Mucosa of descending colon (tissue), 3 donors: ENCODE measurements around the gene LMF1. TPM values are rescaled to one million over a fixed set of nuclear protein-coding genes. Genes with fewer than 3 reads are reported as not detected.

Experiments used
- ATAC-seq: fragments of 200-7000 bp; cut with Tn5 transposase; one replicate; pipeline ENCODE4 v1.9.1; 2020; ENCODE audit warnings: mild to moderate bottlenecking, moderate library complexity
- DNase-seq, 3 donors: peaks; one replicate each; pipeline ENCODE4 v3.0.0-alpha.2; 2020
- H3K36me3 ChIP-seq: fragments of 200-600 bp; one replicate; pipeline ENCODE4 v1.8.0; 2021; ENCODE audit warnings: low read depth, mild to moderate bottlenecking
- H3K4me1 ChIP-seq: fragments of 200-600 bp; one replicate; pipeline ENCODE4 v1.8.0; 2021; ENCODE audit warnings: low read depth, mild to moderate bottlenecking
- H3K4me3 ChIP-seq: fragments of 200-600 bp; one replicate; pipeline ENCODE4 v1.8.0; 2021; ENCODE audit warnings: mild to moderate bottlenecking
- H3K9me3 ChIP-seq: fragments of 200-600 bp; one replicate; pipeline ENCODE4 v1.8.0; 2021; ENCODE audit warnings: mild to moderate bottlenecking
- intact Hi-C, 2 donors: fragments of 100-400 bp; cut with DNase I in 1 of 2; cut with micrococcal nuclease in 1 of 2; formaldehyde crosslinking; loops; one replicate each; pipeline versions ENCODE4 v1.11.0 to v1.11.1; 2022; cut with DNase I, micrococcal nuclease
- total RNA-seq, 3 donors: library from RNA; stranded (reverse); fragmentation: NEBNext Ultra II Directional in 2 of 3; extraction: Animal tissue kit (Norgen Biotek cat#: 25700) in 2 of 3; gene quantifications; one replicate each; pipeline versions ENCODE4 v1.2.1 to v1.2.4, GENCODE V29; 2021 to 2023
- TF ChIP-seq, protein P1 (sequence below): fragments of 200-600 bp; IDR thresholded peaks from one replicate; pipeline ENCODE4 v1.8.0; 2022; ENCODE audit warnings: antibody characterized with exemption, mild to moderate bottlenecking
- donor health status: DM: no; HTN: no; CAD: no; lungs with moderate emphysema.
- donor health status: DM: no; HTN: no; CAD: no.
- donor health status: DM: no; HTN: yes; CAD: no.

Gene LMF1
- total RNA-seq, 3 donors from 2014 or later: 16.4 to 26.5 (median 25.1) TPM

GRCh38 chr16:967077-967541, 3.7 kb downstream of the LMF1 start:
- DNase-seq (peak in 1 of 3 donors; percentile 54), ATAC-seq (no peak)
- H3K9me3 ChIP-seq: no peaks in the 10 kb centered on the region

DNA sequence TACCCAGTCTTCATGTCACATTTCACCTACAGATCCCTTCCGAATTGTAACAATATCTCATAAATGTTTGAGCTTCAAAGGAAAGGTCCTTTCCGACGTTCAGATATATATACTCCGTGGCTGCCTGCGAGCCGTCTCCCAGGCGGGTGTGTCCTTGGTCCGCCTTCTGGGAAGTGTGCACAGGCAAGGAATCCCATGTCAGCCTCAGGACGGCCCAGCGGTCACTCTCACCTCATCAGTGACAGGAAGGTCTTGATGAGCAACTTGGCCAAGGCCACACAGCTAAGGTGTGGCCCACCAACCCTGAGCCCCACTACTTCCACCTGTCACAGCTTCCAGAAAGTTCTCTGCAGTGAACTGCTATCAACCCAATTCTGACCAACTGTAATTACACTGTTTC, 4.3 kb downstream of the LMF1 start:
- peaks cover 19% of the 10 kb centered on the region for H3K4me1 ChIP-seq
- no peaks in the 10 kb centered on the region for H3K9me3 ChIP-seq
- DNase-seq (no peak), ATAC-seq (no peak)
- TF ChIP-seq, protein P1, sequence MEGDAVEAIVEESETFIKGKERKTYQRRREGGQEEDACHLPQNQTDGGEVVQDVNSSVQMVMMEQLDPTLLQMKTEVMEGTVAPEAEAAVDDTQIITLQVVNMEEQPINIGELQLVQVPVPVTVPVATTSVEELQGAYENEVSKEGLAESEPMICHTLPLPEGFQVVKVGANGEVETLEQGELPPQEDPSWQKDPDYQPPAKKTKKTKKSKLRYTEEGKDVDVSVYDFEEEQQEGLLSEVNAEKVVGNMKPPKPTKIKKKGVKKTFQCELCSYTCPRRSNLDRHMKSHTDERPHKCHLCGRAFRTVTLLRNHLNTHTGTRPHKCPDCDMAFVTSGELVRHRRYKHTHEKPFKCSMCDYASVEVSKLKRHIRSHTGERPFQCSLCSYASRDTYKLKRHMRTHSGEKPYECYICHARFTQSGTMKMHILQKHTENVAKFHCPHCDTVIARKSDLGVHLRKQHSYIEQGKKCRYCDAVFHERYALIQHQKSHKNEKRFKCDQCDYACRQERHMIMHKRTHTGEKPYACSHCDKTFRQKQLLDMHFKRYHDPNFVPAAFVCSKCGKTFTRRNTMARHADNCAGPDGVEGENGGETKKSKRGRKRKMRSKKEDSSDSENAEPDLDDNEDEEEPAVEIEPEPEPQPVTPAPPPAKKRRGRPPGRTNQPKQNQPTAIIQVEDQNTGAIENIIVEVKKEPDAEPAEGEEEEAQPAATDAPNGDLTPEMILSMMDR: no peak
- intact Hi-C loops: no loop called here
- no peaks in the 10 kb centered on the region for H3K36me3 ChIP-seq
- H3K4me3 ChIP-seq: no peak overlapping the region

More at GRCh38 chr16:967077-967541, 3.7 kb downstream of the LMF1 start:
- intact Hi-C loops: no loop called here
- Histone ChIP-seq H3K4me3 (no peak overlapping the region), H3K4me1 (peaks cover 19% of the 10 kb centered on the region), H3K36me3 (no peaks in the 10 kb centered on the region)
- TF ChIP-seq, protein P1: no peak

DNA sequence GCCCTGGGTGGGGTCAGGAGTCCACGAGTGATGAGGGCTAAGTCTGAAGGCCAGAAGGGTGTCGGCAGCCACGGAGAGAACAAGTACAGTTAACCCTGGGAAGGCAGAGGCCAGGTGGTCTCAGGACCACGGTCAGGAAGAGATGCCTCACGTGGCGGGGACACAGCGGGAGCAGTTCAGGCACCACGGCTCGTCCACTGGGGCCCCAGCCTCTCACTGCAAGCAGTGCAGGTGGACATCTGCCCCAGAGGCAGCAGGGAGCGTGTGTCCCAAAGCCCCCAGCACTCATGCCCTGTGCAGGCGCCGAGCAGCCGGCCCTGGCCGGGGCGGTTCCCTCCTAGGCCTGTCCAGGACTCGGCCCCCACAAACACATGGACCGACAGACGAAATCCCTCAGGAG, 4.7 kb downstream of the LMF1 start:
- Histone ChIP-seq H3K4me1 (peaks cover 14% of the 10 kb centered on the region), H3K4me3 (no peak overlapping the region), H3K9me3 (no peaks in the 10 kb centered on the region), H3K36me3 (no peaks in the 10 kb centered on the region)
- intact Hi-C loops: no loop called here
- ATAC-seq (no peak), DNase-seq (peak in 1 of 3 donors; percentile 47)
- TF ChIP-seq, protein P1: no peak

GRCh38 chr16:965487-965886, 5.3 kb downstream of the LMF1 start:
- DNase-seq (no peak), ATAC-seq (no peak)
- H3K36me3 ChIP-seq: no peaks in the 10 kb centered on the region
- intact Hi-C loops: no loop called here
- no peaks in the 10 kb centered on the region for H3K9me3 ChIP-seq
- H3K4me1 ChIP-seq: peaks cover 12% of the 10 kb centered on the region
- TF ChIP-seq, protein P1: no peak
- no peak overlapping the region for H3K4me3 ChIP-seq

GRCh38 chr16:965036-965395, 5.8 kb downstream of the LMF1 start:
- Histone ChIP-seq H3K9me3 (no peaks in the 10 kb centered on the region), H3K36me3 (no peaks in the 10 kb centered on the region), H3K4me3 (no peak overlapping the region), H3K4me1 (peaks cover 12% of the 10 kb centered on the region)
- TF ChIP-seq, protein P1: no peak
- no peak for DNase-seq
- no peak for ATAC-seq
- intact Hi-C loops: no loop called here
